ENCODE measurements around the gene NNMT.

NNMT gene

DNA sequence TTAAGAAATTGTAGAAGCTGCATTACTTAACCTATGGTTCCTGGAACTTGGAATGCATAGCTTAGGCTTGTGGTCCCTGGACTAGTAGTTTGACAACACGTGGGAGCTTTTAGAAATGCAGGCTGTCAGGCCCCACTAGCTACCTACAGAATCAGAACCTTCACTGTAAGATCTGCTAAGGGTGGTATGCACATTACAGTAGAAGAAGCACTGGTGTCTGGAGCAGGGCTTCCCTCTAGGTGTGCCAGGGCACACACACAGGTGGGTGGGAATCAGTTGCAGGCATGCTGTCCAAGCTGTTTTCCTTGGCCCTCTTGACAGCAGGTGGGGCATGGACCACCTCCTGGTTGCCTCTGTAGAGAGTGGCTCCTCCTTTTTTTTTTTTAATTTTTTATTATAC, 8.8 kb downstream of the NNMT start:
- H3K4me3 ChIP-seq (ENCODE audit: control insufficient read depth, low read depth, low read length) = no peak overlapping the region
- TF ChIP-seq CTCF (conservative IDR thresholded peaks at IDR 0.05; ENCODE audit: control insufficient read depth, insufficient read depth, low read depth, low read length) = no peak
- DNase-seq (ENCODE audit: low read depth) = peak; percentile 18

GRCh38 chr11:114307524-114308203, 11.5 kb downstream of the NNMT start:
- H3K4me3 ChIP-seq (ENCODE audit: control insufficient read depth, low read depth, low read length) = peak overlapping the region; percentile 23
- peak; percentile 91 for DNase-seq (ENCODE audit: low read depth)
- TF ChIP-seq CTCF (conservative IDR thresholded peaks at IDR 0.05; ENCODE audit: control insufficient read depth, insufficient read depth, low read depth, low read length) = no peak

GRCh38 chr11:114308689-114309089, 12.5 kb downstream of the NNMT start:
- H3K4me3 ChIP-seq (ENCODE audit: control insufficient read depth, low read depth, low read length) = no peak overlapping the region
- no peak for TF ChIP-seq CTCF (conservative IDR thresholded peaks at IDR 0.05; ENCODE audit: control insufficient read depth, insufficient read depth, low read depth, low read length)
- DNase-seq (ENCODE audit: low read depth) = peak; percentile 87

- no peak for DNase-seq (ENCODE audit: low read depth)
- no peak overlapping the region for H3K4me3 ChIP-seq (ENCODE audit: control insufficient read depth, low read depth, low read length)
- TF ChIP-seq CTCF (conservative IDR thresholded peaks at IDR 0.05; ENCODE audit: control insufficient read depth, insufficient read depth, low read depth, low read length) = no peak
Observed at GRCh38 chr11:114309517-114309916, 13.3 kb downstream of the NNMT start.

DNA sequence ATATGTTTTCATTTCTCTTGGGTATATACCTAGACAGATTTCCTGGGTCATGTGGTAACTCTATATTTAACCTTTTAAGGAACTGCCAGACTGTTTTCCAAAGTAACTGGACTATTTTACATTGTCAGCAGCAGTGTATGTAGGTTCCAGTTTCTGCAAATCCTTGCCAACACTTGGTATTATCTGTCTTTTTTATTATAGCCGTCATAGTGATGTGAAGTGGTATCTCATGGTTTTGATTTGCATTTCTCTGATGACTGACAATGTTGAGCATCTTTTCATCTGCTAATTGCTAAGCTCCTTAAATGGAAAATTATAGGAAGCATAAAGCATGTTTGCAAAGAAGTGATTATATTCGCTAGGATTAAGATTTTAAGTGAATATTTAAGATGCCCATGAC, 13.9 kb downstream of the NNMT start:
- no peak for DNase-seq (ENCODE audit: low read depth)
- no peak for TF ChIP-seq CTCF (conservative IDR thresholded peaks at IDR 0.05; ENCODE audit: control insufficient read depth, insufficient read depth, low read depth, low read length)

DNA sequence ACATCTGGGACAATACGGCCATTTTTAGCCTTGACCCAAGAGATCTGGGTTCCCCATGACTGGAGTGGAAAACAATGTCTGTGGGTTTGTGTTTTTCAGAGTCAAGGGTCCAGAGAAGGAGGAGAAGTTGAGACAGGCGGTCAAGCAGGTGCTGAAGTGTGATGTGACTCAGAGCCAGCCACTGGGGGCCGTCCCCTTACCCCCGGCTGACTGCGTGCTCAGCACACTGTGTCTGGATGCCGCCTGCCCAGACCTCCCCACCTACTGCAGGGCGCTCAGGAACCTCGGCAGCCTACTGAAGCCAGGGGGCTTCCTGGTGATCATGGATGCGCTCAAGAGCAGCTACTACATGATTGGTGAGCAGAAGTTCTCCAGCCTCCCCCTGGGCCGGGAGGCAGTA, 15.7 kb downstream of the NNMT start:
- DNase-seq (ENCODE audit: low read depth) = peak; percentile 24
- no peak for TF ChIP-seq CTCF (conservative IDR thresholded peaks at IDR 0.05; ENCODE audit: control insufficient read depth, insufficient read depth, low read depth, low read length)
- H3K4me3 ChIP-seq (ENCODE audit: control insufficient read depth, low read depth, low read length) = no peak overlapping the region

More for the DNA sequence above, 13.9 kb downstream of the NNMT start:
- no peak overlapping the region for H3K4me3 ChIP-seq (ENCODE audit: control insufficient read depth, low read depth, low read length)

DNA sequence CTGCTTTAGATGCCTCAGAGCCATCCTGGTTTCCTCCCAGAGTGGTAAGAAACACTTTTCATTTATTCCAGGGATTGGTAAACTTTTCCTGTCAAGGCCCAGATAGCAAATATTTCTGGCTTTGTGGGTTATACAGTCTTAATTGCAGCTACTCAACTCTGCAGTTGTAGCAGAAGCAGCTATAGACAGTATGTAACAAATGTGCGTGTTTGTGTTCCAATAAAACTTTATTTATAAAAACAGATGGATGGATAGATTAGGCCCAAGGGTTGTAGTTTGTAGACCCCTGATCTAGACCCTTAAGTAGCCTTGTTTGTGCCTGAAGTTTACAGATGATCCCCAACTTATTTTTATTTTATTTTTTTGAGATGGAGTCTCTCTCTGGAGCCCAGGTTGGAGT, 17.9 kb downstream of the NNMT start:
- no peak for TF ChIP-seq CTCF (conservative IDR thresholded peaks at IDR 0.05; ENCODE audit: control insufficient read depth, insufficient read depth, low read depth, low read length)
- DNase-seq (ENCODE audit: low read depth) = peak; percentile 23
- H3K4me3 ChIP-seq (ENCODE audit: control insufficient read depth, low read depth, low read length) = no peak overlapping the region

Data from fibroblast of mammary gland (primary cell).